Fibroblast of pulmonary artery (primary cell): ENCODE results near the gene KLK6.

Experiments used
- DNase-seq: peaks from one replicate; pipeline ENCODE4 v3.0.0-alpha.2; 2010; ENCODE audit warnings: low read depth
- H3K4me3 ChIP-seq: replicated peaks from 2 replicates; pipeline ENCODE4 v1.5.1; 2011; ENCODE audit warnings: low read depth, mild to moderate bottlenecking, control low read depth, low read length, moderate library complexity
- TF ChIP-seq, protein P1 (sequence below): IDR thresholded peaks from 2 replicates; pipeline ENCODE4 v1.5.1; 2011; ENCODE audit warnings: mild to moderate bottlenecking, control low read depth, low read length, inconsistent platforms; ENCODE audit errors: missing control alignments

The KLK6 gene

DNA sequence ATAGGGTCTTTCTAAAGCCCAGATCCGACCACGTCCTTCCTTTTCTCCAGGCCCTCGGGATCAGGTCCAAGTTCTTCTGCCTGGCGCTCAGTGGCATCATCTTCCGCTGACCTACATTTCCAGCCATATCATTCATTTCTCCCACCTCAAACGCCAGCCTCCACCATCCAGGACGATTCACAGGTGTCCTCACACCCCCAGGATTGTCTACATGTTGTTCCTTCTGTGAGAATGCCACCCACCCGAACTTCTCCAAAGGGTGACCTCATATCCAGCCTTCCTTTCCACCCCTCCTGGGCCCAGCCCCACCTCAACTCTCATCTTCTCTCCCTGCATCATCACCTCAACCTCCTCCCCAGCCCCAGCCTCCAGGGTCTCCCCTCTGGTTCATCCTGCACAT lies 11.8 kb downstream of the KLK6 start:
- TF ChIP-seq, protein P1, sequence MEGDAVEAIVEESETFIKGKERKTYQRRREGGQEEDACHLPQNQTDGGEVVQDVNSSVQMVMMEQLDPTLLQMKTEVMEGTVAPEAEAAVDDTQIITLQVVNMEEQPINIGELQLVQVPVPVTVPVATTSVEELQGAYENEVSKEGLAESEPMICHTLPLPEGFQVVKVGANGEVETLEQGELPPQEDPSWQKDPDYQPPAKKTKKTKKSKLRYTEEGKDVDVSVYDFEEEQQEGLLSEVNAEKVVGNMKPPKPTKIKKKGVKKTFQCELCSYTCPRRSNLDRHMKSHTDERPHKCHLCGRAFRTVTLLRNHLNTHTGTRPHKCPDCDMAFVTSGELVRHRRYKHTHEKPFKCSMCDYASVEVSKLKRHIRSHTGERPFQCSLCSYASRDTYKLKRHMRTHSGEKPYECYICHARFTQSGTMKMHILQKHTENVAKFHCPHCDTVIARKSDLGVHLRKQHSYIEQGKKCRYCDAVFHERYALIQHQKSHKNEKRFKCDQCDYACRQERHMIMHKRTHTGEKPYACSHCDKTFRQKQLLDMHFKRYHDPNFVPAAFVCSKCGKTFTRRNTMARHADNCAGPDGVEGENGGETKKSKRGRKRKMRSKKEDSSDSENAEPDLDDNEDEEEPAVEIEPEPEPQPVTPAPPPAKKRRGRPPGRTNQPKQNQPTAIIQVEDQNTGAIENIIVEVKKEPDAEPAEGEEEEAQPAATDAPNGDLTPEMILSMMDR: no peak
- no peak overlapping the region for H3K4me3 ChIP-seq
- DNase-seq: no peak

DNA sequence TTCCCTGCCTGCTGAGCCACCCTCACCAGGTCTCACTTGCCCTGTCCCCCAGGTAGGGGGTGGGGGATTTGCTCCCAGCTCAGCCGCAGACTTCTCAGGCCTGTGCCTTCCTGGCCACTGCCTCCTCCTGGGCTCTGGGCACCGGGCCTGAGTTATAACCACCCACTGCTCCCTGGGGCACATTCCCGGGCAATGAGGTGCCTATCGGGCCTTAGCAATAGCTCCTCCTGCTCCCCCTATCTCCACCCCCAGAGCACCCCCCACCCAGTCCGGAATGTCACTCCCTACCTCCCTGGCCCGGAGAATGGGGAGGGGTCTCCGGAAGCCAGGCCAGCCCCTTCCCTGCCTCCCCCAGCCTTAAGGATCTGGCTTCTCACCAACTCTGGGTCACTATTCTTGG lies 16.5 kb downstream of the KLK6 start, which contains the start of gene KLK5:
TSS of gene KLK5 (minus strand) at position 129 of the 400 bp plus-strand sequence. CDS start 381 bp downstream, outside the sequence.
- DNase-seq: no peak
- H3K4me3 ChIP-seq: no peak within 1 kb of the TSS
- TF ChIP-seq, protein P1: no peak

DNA sequence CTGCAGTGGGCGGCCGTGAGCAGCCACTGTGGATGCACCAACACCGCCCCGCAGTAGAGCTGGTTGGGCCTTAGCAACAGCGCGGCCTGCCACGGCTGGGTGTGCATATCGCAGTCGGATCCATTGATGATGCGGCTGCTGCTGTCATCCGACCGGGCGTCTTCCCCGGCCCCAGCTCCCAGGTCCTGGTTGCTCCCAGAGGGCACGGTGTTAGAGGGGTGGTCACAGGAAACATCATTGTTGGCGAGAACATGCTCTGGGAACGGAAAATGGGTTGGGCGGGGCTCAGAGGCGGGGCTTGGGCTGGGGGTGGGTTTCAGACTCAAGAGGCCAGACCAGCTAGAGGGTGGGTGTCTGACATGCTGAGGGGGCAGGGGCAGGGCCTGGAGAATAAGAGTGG lies 19.5 kb downstream of the KLK6 start:
- TF ChIP-seq, protein P1: no peak
- DNase-seq: no peak
- H3K4me3 ChIP-seq: no peak overlapping the region

DNA sequence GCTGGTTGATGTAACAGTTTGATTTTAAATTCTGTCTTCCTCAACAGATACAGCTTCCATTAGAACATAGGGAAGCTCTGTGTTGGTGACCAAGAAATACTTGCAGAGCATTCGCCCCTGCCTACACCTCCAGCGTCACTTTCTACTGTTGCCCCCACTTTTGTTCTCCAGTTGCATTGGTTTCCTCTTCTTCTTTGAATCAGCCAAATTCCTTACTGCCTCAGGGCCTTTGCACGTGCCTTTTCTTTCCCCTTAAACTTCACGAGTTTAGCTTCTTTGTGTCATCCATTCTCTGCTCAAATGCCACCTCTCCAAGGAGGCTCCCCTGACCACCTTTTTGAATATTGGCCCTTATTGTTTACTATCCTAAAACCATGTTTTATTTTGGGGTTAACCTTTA lies 22.3 kb downstream of the KLK6 start:
- no peak overlapping the region for H3K4me3 ChIP-seq
- no peak for DNase-seq
- TF ChIP-seq, protein P1: no peak

DNA sequence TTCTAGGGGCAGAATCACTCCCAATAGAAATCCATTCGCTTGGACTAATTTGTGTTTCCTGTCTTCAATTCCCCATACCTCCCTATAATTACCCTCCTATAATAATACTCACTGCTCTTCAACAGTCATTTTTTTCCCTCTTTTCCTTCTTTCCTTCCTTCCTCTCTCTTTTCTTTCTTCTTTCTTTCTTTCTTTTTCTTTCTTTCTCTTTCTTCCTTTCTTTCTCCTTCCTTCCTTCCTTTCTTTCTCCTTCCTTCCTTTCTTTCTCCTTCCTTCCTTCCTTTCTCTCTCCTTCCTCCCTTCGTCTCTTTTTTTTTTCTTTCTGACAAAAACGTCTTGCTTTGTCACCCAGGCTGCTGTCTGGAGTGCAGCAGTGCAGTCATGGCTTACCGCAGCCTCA lies 24.6 kb downstream of the KLK6 start:
- DNase-seq: no peak
- no peak overlapping the region for H3K4me3 ChIP-seq
- TF ChIP-seq, protein P1: no peak

DNA sequence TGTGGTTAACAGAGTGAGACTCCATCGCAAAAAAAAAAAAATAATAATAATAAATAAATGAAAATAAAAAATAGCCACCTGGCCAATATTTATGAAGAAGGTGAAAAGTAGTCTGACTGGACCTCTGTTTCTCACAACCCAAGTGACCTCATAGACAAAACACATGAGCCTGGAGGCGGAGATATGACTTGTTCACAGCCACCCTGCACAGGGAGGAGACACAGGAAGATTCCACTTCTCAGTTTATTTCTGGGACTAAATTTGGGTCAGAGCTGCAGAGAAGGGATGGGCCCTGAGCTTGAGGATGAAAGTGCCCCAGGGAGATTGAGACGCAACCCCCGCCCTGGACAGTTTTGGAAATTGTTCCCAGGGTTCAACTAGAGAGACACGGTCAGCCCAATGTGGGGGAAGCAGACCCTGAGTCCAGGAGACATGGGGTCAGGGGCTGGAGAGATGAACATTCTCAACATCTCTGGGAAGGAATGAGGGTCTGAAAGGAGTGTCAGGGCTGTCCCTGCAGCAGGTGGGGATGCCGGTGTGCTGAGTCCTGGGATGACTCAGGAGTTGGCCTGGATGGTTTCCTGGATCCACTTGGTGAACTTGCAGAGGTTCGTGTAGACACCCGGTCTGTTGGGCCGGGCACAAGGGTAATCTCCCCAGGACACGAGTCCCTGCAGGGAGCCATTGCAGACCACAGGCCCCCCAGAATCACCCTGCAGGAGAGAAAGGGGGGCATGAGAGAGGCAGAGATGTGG lies 26.1 kb downstream of the KLK6 start:
- no peak for DNase-seq
- H3K4me3 ChIP-seq: no peak overlapping the region
- TF ChIP-seq, protein P1: no peak

DNA sequence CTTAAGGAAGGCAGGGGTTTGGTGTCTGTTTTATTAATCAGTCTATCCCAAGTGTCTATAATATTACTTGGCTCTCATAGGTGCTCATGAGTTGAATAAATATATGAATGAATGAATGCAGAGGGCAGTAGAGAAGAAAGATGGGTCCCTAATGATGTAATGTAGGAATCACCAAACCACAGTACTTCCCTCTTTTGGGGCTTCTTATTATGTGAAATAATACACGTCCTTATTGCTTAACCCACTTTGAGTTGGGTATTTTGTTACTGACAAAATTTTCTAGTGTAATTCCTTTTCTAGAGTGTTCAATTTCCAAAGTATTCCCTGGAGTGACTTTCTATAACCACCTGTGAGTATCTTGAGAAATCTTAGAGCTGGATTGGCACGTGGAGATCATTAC lies 29.8 kb downstream of the KLK6 start:
- TF ChIP-seq, protein P1: no peak
- DNase-seq: no peak
- H3K4me3 ChIP-seq: no peak overlapping the region
